ENCODE measurements around the gene UBL3.

- TF ChIP-seq, protein P1, sequence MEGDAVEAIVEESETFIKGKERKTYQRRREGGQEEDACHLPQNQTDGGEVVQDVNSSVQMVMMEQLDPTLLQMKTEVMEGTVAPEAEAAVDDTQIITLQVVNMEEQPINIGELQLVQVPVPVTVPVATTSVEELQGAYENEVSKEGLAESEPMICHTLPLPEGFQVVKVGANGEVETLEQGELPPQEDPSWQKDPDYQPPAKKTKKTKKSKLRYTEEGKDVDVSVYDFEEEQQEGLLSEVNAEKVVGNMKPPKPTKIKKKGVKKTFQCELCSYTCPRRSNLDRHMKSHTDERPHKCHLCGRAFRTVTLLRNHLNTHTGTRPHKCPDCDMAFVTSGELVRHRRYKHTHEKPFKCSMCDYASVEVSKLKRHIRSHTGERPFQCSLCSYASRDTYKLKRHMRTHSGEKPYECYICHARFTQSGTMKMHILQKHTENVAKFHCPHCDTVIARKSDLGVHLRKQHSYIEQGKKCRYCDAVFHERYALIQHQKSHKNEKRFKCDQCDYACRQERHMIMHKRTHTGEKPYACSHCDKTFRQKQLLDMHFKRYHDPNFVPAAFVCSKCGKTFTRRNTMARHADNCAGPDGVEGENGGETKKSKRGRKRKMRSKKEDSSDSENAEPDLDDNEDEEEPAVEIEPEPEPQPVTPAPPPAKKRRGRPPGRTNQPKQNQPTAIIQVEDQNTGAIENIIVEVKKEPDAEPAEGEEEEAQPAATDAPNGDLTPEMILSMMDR (IDR thresholded peaks at IDR 0.05), result no peak
- TF ChIP-seq POLR2A (IDR thresholded peaks at IDR 0.05) (no peak), EP300 (IDR thresholded peaks at IDR 0.05) (no peak)
Measured at GRCh38 chr13:29791508-29791907, 58.9 kb downstream of the UBL3 start.

All from ovary (tissue), 3 donors.